ENCODE data around the gene ZFP92. TPM values are rescaled to one million over a fixed set of nuclear protein-coding genes. Genes with fewer than 3 reads are reported as not detected.
A peak's percentile ranks its signal among the peaks of the same experiment; 100 is the strongest.

ZFP92 gene
- total and polyA plus RNA-seq, 10 of the 15 experiments (the other 5 are each of a cell fraction or from before 2014, with no cell fraction given), result 0.02 to 1.6 (median 0.09) TPM; not detected in 2

DNA sequence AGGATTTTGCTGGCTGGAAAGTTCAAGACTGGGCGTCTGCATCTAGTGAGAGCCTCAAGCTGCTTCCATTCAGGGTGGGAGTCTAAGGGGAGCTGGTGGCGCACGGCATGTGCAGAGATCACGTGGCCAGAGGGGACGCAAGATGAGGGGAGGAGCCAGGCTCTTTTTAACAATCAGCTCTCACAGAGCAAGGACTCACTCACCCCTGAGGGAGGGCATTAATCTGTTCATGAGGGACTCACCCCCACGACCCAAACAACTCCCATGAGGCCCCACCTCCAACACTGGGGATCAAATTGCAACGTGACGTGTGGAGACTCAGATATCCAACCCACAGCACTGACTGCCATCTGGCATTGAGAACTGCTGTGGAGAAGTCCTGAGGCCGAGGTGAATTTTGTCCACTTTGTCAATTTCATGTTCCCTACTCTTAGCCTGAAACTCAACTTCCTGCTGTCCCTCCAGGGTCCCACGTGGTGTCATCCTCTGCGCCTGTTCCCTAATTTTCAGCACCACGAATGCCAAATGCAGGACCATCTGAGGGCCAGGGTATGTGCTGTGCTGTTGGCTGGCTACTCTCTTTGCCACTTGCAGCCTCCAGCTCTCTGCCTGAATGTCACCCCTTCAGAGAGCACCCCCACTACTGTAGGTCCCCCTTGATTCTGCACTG is 5.6 kb downstream of the ZFP92 start:
- CTCF ChIA-PET, result no interaction called here
- 59% methylated on average over 12 of the region's 12 CpGs for WGBS (ENCODE audit: insufficient coverage, insufficient replicate concordance, low lambda C conversion rate, missing lambda C conversion rate)
- no peak overlapping the region for H2AFZ ChIP-seq (ENCODE audit: control insufficient read depth, low read depth, low read length)

GRCh38 chrX:153417637-153418036 is 6.4 kb downstream of the ZFP92 start:
- no peaks in the 10 kb centered on the region for H3K4me1 ChIP-seq (ENCODE audit: control insufficient read depth, insufficient read depth, low read length)
- ATAC-seq (no peak), FAIRE-seq (no peak), DNase-seq (ENCODE audit: low read depth, low spot score) (no peak)
- H3K27me3 ChIP-seq (replicated peaks in 1 of 2; ENCODE audit: control insufficient read depth in 2 of 2, insufficient read depth in 2 of 2, low read length in 1 of 2), result no peaks in the 10 kb centered on the region
- H3K79me2 ChIP-seq (ENCODE audit: control insufficient read depth, insufficient read depth, low read length), result no peaks in the 10 kb centered on the region
- ChIA-PET CTCF (no interaction called here), RAD21 (ENCODE audit: unreplicated experiment) (no interaction called here), POLR2A (no interaction called here), SMC1A (ENCODE audit: uncharacterized antibody, unreplicated experiment) (no interaction called here)
- H3K4me2 ChIP-seq (ENCODE audit: control insufficient read depth, insufficient read depth), result no peak overlapping the region
- H3K9ac ChIP-seq (ENCODE audit: control insufficient read depth, insufficient read depth, low read length), result no peak overlapping the region
- H3K36me3 ChIP-seq (ENCODE audit: control insufficient read depth in 2 of 2, insufficient read depth in 2 of 2, low read length in 1 of 2), result no peaks in the 10 kb centered on the region; a peak in 1 of 4 replicates
- 55% methylated on average over 8 of the region's 8 CpGs for WGBS (ENCODE audit: insufficient coverage, insufficient replicate concordance, low lambda C conversion rate, missing lambda C conversion rate)
- H3K27ac ChIP-seq (ENCODE audit: control insufficient read depth, insufficient read depth), result no peak overlapping the region
- no TSS peak for BruUV-seq (replicated peaks)
- no peak overlapping the region for H2AFZ ChIP-seq (ENCODE audit: control insufficient read depth, low read depth, low read length)
- in situ Hi-C loops (cut with MboI) (no loop called here), intact Hi-C loops (cut with micrococcal nuclease; ENCODE audit: unreplicated experiment) (no loop called here)
- H4K20me1 ChIP-seq (ENCODE audit: control insufficient read depth, insufficient read depth), result no peaks in the 10 kb centered on the region
- TF ChIP-seq NFYB (IDR thresholded peaks at IDR 0.05; ENCODE audit: insufficient read depth, low read depth, low read length), result no peak
- no peaks in the 10 kb centered on the region; the same call in 2 of the 3 replicates for H3K9me3 ChIP-seq (replicated peaks; ENCODE audit: control insufficient read depth, insufficient read depth, low read length)
- H3K4me3 ChIP-seq, result no peak overlapping the region

More for the DNA sequence above, 5.6 kb downstream of the ZFP92 start:
- Histone ChIP-seq H3K9ac (ENCODE audit: control insufficient read depth, insufficient read depth, low read length) (no peak overlapping the region), H3K9me3 (replicated peaks; ENCODE audit: control insufficient read depth, insufficient read depth, low read length) (no peaks in the 10 kb centered on the region; the same call in 2 of the 3 replicates), H3K4me3 (no peak overlapping the region), H3K27ac (ENCODE audit: control insufficient read depth, insufficient read depth) (no peak overlapping the region), H3K79me2 (ENCODE audit: control insufficient read depth, insufficient read depth, low read length) (no peaks in the 10 kb centered on the region), H4K20me1 (ENCODE audit: control insufficient read depth, insufficient read depth) (no peaks in the 10 kb centered on the region), H3K36me3 (ENCODE audit: control insufficient read depth in 2 of 2, insufficient read depth in 2 of 2, low read length in 1 of 2) (no peaks in the 10 kb centered on the region; a peak in 1 of 4 replicates), H3K27me3 (replicated peaks in 1 of 2; ENCODE audit: control insufficient read depth in 2 of 2, insufficient read depth in 2 of 2, low read length in 1 of 2) (no peaks in the 10 kb centered on the region), H3K4me1 (ENCODE audit: control insufficient read depth, insufficient read depth, low read length) (no peaks in the 10 kb centered on the region), H3K4me2 (ENCODE audit: control insufficient read depth, insufficient read depth) (no peak overlapping the region)
- DNase-seq (ENCODE audit: low read depth, low spot score), result no peak
- SMC1A ChIA-PET (ENCODE audit: uncharacterized antibody, unreplicated experiment), result no interaction called here
- FAIRE-seq, result no peak
- RAD21 ChIA-PET (ENCODE audit: unreplicated experiment), result no interaction called here
- in situ Hi-C loops (cut with MboI) (no loop called here), intact Hi-C loops (cut with micrococcal nuclease; ENCODE audit: unreplicated experiment) (no loop called here)
- no peak for TF ChIP-seq STAT1 (conservative IDR thresholded peaks at IDR 0.05)
- TF ChIP-seq RELB (IDR thresholded peaks at IDR 0.05; ENCODE audit: low read depth), result no peak
- TF ChIP-seq MTA2 (IDR thresholded peaks at IDR 0.05; ENCODE audit: low read depth), result no peak
- POLR2A ChIA-PET, result no interaction called here
- TSS peak; percentile 11 for BruUV-seq (replicated peaks)
- no peak for ATAC-seq
